22Rv1 (cell line): ENCODE data around the gene GPR149.
A peak's percentile ranks its signal among the peaks of the same experiment; 100 is the strongest.

Experiments used
- H3K27ac ChIP-seq: fragments of 450-650 bp; 2 replicates; pipeline ENCODE4 v1.5.1; 2017
- ZFX ChIP-seq: fragments of 450-650 bp; IDR thresholded peaks from 2 replicates; pipeline ENCODE4 v1.6.1; 2017; ENCODE audit warnings: antibody characterized with exemption, borderline replicate concordance
- TF ChIP-seq, protein P1 (sequence below): fragments of 450-650 bp; IDR thresholded peaks from 2 replicates; pipeline ENCODE4 v1.5.1; 2017; ENCODE audit warnings: mild to moderate bottlenecking

The GPR149 gene

DNA sequence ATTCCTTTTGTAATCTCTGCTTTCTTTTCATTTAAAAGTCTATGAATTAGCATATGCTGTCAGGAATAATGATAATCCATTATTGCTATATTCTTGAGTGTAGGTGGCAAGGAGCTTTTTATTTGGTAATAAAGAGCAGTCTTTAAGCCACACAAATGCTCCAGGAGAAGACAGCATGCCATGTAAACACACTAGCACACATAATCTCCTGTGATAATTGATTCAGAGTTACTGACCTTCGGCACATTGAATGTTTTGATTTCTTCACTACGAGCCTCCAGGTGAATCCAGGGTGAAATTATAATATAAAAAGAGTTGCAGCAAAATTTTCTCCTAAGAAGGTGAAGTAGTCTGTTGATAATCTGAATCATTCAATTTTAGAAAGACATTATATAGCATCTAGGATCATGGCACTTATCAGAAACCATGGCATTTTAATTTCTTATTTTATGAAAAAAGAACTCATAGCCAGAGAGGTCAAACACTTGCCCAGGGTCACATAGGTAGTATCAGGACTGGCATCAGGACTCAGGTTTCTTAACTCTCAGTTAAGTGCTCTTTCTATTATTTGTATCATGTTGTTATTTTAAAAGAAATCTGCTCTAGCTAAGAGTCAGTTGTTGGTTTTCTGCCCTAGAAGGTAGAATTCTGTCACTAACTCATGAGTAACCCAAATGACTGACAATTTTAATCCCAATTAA lies 84.4 kb downstream of the GPR149 start:
- no peak overlapping the region for H3K27ac ChIP-seq
- no peak for TF ChIP-seq ZFX
- TF ChIP-seq, protein P1, sequence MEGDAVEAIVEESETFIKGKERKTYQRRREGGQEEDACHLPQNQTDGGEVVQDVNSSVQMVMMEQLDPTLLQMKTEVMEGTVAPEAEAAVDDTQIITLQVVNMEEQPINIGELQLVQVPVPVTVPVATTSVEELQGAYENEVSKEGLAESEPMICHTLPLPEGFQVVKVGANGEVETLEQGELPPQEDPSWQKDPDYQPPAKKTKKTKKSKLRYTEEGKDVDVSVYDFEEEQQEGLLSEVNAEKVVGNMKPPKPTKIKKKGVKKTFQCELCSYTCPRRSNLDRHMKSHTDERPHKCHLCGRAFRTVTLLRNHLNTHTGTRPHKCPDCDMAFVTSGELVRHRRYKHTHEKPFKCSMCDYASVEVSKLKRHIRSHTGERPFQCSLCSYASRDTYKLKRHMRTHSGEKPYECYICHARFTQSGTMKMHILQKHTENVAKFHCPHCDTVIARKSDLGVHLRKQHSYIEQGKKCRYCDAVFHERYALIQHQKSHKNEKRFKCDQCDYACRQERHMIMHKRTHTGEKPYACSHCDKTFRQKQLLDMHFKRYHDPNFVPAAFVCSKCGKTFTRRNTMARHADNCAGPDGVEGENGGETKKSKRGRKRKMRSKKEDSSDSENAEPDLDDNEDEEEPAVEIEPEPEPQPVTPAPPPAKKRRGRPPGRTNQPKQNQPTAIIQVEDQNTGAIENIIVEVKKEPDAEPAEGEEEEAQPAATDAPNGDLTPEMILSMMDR: no peak

DNA sequence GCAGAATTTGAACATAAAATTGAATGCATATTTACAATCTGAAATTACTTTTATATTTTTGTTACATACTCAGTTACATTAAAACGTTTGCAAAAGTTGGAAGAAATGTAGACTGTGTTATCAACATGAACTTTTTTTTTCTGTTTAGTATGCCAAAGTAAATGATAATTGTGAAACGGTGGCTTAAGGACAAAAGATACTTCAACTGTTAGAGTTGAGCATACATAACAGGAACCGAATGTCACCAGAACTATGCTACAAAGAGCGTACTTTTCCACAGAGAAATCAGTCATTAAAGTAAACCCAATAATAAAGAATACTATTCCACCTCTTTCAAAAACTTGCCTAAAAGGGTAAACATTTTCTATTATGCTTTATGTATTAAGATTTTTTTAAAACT lies 91.4 kb downstream of the GPR149 start:
- no peak for TF ChIP-seq ZFX
- TF ChIP-seq, protein P1: no peak
- no peak overlapping the region for H3K27ac ChIP-seq

DNA sequence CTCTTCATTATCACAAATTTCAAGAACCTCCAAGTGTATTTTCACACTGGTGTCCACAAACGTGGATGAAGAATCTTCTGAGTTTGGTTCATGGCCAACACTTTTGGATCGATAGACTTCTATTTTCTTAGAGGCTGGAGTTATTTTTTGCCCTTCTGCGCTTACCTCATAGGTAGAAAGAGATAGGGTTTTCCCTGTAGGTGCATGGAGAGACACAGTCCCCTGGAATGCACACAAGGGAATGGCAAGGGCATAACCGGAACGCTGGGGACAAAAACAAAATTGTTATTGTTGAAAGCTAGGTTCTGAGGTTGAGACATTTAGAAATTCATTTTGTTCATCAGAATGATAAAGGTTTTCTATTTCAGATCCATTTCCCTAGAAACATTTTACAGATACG lies 92.0 kb downstream of the GPR149 start:
- no peak for TF ChIP-seq ZFX
- TF ChIP-seq, protein P1: no peak
- no peak overlapping the region for H3K27ac ChIP-seq

DNA sequence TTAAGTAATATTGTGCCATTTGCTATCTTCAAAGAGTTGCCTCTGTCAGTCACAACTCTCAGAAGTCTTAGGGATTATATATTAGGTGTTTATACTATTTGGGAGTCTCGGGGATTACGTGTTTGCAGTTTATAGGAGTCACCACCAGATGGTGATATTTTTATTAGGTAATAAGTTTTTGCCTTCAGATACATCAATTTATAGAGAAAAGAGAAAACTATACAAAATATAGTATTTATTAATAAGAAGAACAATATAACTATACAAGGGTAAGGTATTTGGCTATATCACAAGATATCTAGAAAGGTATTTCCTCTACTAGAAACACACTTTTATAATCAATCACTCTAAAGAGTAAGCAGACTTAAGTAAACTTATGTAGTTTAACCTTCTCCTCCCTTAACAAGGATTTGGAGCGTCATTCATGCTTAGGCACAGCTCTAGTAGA lies 95.0 kb downstream of the GPR149 start:
- TF ChIP-seq, protein P1: peak; percentile 72
- no peak for TF ChIP-seq ZFX

DNA sequence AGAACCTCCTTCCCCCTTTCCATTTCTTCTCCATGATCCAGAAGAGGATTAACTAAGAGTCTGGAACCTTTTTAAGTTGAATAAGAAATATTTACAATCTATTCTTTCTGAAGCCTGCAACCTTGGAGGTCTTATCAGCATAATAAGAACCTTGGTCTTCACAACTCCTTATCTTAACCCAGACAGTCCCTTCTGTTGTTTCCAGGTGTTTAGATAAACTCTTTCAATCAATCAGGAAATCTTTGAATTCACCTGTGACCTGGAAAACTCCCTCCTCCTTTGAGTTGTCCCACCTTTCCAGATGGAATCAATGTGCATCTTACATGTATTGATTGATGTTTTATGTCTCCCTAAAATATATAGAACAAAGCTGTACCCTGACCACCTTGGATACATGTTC lies 102.1 kb downstream of the GPR149 start:
- TF ChIP-seq ZFX: no peak
- TF ChIP-seq, protein P1: no peak
- no peak overlapping the region for H3K27ac ChIP-seq

More for the DNA sequence above, 95.0 kb downstream of the GPR149 start:
- peak overlapping the region; percentile 22; the same call in 1 of the 2 replicates for H3K27ac ChIP-seq

DNA sequence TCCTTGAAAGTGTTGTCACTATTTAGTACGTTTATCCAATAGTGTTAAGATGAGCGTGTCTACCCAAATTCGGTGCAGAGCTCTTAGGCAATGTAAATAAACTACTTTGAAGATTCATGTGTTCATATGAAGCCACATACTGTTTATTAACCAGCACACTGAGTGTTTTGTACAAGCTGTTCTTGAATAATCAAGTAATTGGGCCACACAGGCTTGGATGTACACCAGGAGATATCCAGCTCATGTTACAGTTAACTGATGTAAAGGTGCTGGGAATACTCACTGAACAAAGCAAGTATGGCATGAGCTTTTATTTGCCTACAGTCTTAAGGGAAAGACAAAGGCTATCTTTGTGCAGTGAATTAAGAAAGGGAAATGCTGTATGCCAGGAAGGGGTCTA lies 105.1 kb downstream of the GPR149 start:
- H3K27ac ChIP-seq: peak overlapping the region; percentile 94
- no peak for TF ChIP-seq ZFX
- TF ChIP-seq, protein P1: no peak

DNA sequence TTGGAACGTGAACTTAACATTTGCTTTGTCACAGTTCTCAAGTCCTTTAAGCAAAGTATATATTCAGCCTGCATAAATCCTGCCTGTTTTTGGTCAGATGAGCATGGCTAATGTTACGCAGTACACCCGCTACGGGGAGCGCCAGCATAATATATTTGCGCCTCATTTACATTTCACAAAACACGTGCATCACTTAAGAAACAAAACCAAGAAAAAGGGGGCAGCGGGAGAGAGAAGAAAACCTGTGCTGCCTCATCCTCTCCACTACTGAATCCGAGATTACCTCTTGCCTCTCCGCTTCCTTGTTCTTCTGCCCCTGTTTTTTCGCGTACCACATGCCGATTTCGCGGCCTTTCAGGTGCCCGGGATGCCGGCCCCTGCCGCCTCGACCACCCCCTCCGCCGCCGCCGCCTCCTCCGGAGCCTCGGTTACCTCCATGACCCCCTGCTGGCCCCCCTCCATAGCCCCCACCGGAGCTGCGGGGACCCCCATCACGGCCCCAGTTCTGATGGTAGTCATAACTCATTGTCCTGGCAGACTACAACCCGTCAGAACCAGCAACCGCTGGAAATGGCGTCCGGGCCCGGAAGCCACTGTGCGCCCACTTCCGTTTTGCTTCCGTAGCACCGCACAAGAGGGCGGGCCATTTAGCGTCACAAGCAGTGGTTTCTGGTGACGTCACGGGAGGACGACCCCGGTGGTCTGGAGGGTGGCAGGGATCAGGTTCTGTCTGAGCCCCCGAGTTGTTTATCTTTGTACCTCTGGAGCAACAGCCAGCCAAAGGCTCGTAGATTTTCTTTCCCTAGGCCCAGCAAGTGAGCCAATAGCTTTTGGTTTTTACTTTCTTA lies 105.9 kb downstream of the GPR149 start, which contains the start of gene DHX36:
TSS of gene DHX36 (minus strand) at position 597 of the 848 bp plus-strand sequence. CDS start at position 526, 71 bp downstream.
- TF ChIP-seq, protein P1: peak; percentile 29; the same call in 1 of the 2 replicates
- no peak for TF ChIP-seq ZFX
- peak within 1 kb of the TSS; percentile 94 for H3K27ac ChIP-seq
